HTERT RPE-1 (cell line): ENCODE results near the gene LAIR2.
"Not testable (repeated sequence)": the region's sequence is repeated elsewhere in the genome, so short reads cannot be mapped to it uniquely, and the experiment has no call there.

ENCODE experiments used
- in situ Hi-C: fragments of 300-500 bp; cut with MboI; formaldehyde crosslinking; loops from 4 replicates; pipeline ENCODE4 v1.14.3; 2020; ENCODE audit warnings: low sequenced_read_pairs

Gene LAIR2

DNA sequence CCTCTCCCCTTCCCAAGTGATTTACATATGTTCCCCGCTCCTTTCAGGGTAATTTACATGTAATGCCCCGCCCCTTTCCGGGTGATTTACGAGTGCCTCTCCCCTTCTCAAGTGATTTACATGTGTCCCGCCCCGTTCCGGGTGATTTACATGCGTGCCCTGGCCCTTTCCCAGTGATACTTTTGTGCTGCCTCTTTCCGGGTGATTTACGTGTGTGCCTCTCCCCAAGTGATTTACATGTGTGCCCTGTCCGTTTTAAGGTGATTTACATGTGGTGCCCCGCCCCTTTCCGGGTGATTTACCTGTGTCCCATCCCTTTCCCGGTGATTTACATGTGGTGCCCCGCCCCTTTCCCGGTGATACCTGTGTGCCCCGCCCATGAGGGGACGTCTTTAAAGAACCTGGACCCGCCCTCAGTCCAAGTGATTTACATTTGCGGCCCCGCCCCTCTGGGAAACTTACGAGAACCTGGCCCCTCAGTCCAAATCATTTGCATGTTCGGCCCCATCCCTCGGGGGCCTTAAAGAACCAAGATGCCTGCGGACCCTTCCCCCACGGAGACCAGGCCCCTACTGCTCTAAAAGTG, 38.5 kb upstream of the LAIR2 start:
- in situ Hi-C loops = no loop called here

DNA sequence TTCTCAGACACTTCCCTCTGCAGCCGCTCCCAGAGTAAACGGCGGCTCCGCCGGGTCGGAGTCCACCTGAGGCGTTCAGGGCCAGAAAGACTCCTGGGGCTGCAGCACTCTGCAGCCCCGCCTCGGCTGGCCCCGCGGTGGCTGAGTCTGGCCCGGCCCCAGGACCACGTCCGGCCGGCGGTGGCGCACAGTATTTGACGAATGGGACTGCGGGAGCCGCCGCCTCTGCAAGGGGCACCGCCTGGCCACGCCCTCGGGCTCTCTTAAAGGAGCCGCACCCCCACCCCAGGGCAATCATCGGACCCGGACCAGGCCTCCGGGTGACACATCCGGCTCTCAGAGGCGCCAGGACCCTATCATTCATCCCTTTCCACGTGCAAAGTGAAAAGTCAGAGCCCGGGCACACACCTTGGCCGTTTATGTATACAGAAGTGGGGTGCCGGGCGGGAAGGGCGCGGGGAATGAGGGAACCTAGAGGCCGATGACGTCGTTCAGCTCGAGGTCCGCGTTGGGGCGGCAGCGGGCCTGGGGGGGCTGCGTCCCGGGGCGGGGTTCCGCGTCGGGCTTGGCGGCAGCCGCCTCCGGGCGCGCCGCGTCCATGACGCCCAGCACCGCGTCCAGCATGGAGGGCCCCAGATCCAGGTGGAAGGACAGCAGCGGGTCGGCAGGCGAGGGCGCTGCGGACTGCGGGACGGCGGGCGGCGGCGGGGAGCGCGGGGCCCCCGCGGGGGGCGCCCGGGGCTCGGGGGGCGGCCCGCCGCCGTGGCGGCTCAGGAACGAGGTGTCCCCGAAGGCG, 37.8 kb upstream of the LAIR2 start:
- in situ Hi-C loops = no loop called here

GRCh38 chr19:54465426-54466109, 37.1 kb upstream of the LAIR2 start:
- in situ Hi-C loops = no loop called here

DNA sequence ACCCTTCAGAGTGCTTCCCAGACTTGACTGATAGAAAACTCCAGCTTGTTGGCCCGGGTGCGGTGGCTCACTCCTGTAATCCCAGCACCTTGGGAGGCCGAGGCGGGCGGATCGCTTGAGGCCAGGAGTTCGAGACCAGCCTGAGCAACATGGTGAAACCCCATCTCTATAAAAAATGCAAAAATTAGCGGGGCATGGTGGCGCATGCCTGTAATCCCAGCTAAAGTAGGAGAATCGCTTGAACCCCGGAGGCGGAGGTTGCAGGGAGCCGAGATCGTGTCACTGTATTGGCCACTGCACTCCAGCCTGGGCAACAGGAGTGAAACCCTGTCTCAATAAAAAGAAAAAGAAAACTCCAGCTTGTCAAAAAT, 36.5 kb upstream of the LAIR2 start:
- in situ Hi-C loops = not testable (repeated sequence)

DNA sequence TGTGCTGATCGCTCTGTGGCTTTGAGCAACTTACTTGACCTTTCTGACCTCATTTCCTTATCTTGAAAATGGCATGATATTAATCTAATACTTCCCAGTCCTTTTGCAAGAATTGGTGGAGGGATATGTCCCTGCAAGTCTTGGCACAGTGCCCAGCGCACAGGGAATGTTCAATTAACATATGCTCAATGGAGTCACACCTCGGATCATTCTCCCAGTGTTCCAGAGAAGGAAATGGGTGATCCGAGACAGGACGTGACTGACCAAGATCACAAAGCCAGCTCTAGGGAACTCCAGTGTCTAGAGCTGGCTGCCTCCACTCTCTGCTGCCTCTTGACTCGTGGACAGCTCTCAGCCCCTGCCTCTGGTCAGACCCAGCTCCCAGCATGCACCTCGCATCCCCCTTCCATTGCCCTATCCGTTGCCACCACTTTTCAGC, 33.1 kb upstream of the LAIR2 start:
- in situ Hi-C loops = no loop called here

DNA sequence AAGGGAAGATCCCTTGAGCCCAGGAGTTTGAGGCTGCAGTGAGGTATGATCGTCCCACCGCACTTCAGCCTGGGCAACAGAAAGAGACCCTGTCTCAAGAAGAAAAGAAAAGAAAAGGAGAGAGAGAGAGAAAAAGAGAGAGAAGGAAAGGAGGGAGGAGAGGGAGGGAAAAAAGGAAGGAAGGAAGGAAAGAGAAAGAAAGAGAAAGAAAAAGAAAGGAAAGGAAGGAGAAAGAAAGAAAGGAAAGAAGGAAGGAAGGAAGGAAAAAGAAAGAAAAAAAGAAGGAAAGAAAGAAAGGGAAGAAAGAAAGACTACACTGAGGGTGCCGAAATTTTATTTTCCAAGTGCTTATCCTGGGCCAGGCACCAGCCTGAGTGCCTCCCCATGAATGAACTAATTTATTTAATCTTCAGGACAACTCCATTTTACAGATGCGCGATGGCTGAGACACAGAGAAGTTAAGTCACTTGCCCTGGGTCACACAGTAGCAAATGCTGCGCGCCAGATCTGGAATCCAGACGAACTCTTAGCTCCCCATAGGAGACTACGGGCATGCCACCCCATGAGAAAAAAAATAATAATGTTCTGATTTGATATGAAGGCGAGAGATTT, 32.2 kb upstream of the LAIR2 start:
- in situ Hi-C loops = no loop called here

DNA sequence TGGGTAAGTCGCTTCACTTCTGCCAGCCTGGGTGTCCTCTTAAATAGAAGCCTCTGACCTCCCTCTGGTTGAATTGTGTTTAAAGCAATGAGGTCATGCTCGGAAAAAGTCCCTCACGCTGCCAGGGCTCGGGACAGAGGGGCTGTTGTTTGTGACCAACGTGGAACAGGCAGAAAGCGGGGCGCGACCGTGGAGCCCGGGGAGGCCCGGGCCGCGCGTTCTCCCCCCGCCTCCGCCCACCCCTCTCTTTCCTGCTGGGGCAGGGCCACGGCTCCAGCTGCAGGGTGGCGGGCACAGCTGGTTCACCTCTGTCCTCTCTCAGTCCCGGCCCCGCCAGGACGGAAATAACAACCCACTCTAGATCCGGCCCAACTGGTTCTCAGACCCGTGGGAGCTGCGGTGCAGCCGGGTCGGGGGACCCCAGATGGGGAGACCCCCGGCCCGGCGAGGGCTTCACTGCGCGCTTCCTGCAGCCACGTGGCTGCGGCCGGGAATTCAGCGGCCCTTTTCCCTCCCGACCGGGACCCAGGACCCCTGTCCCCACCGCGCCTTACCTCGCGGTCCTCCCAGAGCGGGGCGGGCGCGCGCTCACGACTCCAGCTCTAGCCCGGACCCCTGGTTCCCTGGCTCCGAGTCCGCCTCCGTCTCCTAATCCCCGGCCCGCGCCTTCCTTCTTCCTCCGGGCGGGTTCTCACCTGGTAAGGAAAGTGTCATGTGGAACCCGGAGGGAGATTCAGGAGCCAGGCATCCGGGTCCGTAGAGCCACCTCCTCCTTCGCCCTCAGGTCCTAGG, 31.4 kb upstream of the LAIR2 start:
- in situ Hi-C loops = no loop called here

DNA sequence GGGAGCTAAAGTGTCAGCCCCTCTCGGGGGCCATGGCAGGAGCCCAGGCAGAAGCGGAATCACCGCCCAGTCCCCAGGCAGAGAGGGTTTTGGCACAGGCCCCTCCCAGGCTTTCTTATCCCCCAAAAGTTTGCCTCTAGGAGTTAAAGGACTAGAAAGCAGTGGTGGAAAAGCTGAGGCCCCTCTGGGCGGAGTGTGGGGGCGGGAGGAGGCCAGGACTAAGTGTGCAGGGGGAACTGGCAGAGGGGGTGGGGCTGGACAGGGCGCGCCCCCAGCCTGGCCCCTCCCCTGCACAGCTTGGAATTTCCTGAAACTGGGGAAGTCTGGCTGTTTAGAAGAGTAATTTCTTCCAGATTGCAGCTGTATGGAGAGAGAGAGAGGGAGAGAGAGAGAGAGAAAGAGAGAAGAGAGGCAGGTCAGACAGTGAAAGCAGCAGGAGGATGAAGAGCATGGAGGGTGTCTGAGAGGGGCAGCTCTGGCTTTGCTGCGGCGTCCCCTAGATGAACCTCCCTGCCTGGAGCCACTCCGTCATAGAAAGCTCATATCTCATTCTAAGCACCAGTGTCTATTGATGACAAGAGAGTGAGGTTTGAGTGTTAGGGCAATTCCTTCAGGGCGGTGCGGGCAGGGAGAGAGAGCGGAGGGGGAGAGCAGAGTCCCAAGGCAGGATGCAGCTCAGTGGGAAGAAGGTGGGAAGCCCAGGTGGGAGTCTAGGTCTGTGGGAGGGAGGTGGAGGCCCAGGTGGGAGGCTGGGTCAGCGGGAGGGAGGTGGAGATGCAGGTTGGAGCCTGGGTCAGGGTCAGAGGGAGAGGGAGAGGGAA, 29.4 kb upstream of the LAIR2 start, which contains the start of gene CDC42EP5:
CDC42EP5 (minus strand) TSS at position 226 of the 821 bp plus-strand sequence. CDS start 7,749 bp downstream, outside the sequence.
- in situ Hi-C loops = no loop called here

GRCh38 chr19:54473892-54474372, 28.7 kb upstream of the LAIR2 start:
- in situ Hi-C loops = no loop called here

DNA sequence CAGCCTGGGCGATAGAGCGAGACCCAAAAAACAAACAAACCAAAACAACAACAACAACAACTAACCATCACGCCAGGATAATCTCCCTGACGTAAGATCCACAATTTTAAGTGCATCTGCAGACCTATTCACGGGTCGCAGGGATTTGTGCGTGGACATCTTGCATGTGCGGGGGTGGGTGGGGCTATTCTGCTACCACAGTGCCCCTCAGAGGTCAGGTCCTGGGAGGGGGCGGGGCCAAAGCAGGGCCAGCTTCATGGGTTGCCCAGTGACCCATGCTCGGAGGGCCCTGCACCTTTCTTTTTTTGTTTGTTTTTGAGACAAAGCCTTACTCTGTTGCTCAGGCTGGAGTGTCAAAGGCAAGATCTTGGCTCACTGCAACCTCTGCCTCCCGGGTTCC, 26.9 kb upstream of the LAIR2 start:
- in situ Hi-C loops = no loop called here

DNA sequence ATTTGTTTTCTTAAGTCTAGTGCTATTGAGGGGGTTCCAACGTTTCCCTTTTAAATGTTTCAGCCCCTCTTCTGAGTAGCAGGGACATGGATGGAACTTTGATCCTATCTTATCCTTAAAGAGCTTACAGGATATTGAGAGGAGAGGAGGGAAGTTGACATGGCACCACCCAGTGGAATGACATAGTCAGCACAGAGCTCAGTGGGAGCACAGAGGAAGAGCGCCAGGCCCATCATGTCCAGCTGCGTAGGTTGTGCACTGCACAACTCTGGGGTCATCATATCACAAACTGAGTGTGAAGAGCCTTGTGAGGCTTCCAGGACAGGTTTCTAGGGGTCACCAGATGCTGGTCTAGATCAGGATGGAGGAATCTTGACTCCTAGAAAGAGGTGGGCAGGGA, 25.0 kb upstream of the LAIR2 start:
- in situ Hi-C loops = no loop called here

DNA sequence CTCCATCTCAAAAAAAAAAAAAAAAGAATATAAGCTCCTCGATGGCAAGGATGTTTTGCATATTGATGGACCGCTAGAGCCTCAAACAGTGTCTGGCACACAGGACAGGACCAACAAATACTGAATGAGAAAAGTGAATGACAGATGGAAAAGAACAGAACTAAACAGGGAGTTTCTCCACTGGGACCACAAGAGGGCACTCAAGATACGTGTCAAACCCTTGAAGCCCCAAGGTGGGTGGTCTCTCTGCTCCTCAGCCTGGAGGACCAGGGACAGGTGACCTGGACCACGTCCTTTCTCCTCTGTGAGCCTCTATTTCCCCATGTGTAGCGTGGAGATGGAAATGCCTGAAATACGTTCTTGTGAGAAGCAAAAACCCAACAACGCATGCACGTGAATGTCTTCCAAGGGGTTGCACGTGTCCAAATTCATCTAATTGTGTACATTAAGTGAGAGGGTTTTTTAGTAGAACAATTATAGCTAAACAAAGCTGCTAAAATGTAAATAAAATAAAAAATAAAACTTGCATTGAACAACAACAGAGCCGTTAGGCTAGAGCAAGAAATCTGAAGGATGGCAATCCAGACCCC, 23.9 kb upstream of the LAIR2 start:
- in situ Hi-C loops = no loop called here

DNA sequence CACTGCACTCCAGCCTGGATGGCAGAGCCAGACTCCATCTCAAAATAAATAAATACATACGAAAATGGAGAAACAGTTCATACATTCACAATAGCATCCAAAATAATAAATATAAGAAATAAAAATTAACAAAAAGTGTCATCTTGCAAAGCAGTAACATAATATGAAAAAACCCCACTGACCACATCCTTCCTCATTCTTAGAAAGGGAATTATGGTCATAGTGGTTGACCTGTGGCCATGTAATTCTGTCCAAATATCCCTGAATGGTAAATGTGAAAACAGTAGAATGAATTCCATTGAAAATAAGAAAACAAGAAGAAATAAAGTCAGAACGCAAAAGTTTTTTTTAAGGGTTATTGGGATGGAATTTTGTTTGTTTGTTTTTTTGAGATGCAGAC, 22.6 kb upstream of the LAIR2 start:
- in situ Hi-C loops = no loop called here

- in situ Hi-C loops = no loop called here
These were observed 21.2 kb upstream of the LAIR2 start for GRCh38 chr19:54481326-54481930.

DNA sequence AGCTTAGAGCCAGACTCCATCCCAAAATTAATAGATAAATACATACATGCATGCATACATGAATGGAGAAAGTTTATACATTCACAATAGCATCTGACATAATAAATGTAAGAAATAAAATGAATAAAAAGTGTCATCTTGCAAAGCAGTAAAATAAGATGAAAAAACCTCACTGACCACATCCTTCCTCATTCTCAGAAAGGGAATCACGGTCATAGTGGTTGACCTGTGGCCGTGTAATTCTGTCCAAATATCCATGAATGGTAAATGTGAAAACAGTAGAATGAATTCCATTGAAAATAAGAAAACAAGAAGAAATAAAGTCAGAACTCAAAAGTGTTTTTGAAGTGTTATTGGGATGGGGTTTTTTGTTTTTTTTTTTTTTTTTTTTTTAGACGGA, 19.7 kb upstream of the LAIR2 start:
- in situ Hi-C loops = no loop called here

- in situ Hi-C loops = no loop called here
These were observed 18.2 kb upstream of the LAIR2 start for GRCh38 chr19:54484451-54484850.

DNA sequence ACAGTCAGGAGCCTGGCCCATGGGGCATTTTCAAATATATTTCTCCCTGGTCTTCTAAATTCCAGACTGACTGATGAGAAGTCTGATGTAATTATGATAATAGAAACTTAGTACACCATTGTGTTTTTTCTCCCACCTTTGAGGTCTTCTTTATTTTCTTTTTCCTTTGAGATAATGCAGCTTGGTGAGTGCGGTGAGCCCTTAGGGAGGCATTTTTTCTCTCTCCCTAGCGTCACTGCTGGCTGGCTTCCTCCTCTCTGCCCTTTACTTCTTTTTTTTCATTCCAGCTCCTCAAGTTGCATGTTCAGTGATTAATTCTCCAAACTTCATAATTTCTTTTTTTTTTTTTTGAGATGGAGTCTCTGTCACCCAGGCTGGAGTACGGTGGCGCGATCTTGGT, 16.8 kb upstream of the LAIR2 start:
- in situ Hi-C loops = no loop called here

DNA sequence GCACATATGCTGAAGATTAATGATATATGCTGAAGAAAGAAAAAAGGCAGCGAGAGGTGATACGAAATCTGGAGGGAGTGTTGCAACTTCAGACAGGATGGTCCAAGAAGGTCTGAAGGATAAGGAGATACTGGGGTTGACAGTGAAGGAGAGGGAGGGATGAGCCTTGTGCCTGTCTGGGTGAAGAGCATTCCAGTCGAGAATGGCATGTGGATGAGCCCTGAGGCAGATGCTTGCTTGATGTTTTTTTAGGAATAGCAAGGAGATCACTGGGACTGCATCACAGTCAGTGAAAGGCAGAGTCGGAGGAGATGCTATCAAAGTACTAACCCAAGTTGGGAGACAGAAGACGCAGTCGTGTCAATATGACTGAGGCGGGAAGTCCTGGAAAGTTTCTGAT, 13.3 kb upstream of the LAIR2 start:
- in situ Hi-C loops = no loop called here

GRCh38 chr19:54489766-54490165, 12.9 kb upstream of the LAIR2 start:
- in situ Hi-C loops = no loop called here
